ENCODE results near the gene GPI.

The GPI gene

GRCh38 chr19:34418300-34418699, 53.3 kb downstream of the GPI start:
- no peaks in the 10 kb centered on the region for H3K27me3 ChIP-seq (ENCODE audit: insufficient read depth, poor library complexity, severe bottlenecking)
- H3K4me3 ChIP-seq (replicated peaks; ENCODE audit: insufficient read depth, low read length), result no peak overlapping the region
- H3K27ac ChIP-seq (replicated peaks), result no peak overlapping the region
- TF ChIP-seq SPI1 (IDR thresholded peaks at IDR 0.05; ENCODE audit: borderline replicate concordance, low read depth), result no peak
- TF ChIP-seq, protein P1, sequence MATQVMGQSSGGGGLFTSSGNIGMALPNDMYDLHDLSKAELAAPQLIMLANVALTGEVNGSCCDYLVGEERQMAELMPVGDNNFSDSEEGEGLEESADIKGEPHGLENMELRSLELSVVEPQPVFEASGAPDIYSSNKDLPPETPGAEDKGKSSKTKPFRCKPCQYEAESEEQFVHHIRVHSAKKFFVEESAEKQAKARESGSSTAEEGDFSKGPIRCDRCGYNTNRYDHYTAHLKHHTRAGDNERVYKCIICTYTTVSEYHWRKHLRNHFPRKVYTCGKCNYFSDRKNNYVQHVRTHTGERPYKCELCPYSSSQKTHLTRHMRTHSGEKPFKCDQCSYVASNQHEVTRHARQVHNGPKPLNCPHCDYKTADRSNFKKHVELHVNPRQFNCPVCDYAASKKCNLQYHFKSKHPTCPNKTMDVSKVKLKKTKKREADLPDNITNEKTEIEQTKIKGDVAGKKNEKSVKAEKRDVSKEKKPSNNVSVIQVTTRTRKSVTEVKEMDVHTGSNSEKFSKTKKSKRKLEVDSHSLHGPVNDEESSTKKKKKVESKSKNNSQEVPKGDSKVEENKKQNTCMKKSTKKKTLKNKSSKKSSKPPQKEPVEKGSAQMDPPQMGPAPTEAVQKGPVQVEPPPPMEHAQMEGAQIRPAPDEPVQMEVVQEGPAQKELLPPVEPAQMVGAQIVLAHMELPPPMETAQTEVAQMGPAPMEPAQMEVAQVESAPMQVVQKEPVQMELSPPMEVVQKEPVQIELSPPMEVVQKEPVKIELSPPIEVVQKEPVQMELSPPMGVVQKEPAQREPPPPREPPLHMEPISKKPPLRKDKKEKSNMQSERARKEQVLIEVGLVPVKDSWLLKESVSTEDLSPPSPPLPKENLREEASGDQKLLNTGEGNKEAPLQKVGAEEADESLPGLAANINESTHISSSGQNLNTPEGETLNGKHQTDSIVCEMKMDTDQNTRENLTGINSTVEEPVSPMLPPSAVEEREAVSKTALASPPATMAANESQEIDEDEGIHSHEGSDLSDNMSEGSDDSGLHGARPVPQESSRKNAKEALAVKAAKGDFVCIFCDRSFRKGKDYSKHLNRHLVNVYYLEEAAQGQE (IDR thresholded peaks at IDR 0.05; ENCODE audit: insufficient replicate concordance, low read depth), result no peak
- no peak for TF ChIP-seq POLR2AphosphoS5 (IDR thresholded peaks at IDR 0.05; ENCODE audit: low read depth)
- TF ChIP-seq GABPA (IDR thresholded peaks at IDR 0.05; ENCODE audit: low read depth), result no peak
- TF ChIP-seq, protein P2, sequence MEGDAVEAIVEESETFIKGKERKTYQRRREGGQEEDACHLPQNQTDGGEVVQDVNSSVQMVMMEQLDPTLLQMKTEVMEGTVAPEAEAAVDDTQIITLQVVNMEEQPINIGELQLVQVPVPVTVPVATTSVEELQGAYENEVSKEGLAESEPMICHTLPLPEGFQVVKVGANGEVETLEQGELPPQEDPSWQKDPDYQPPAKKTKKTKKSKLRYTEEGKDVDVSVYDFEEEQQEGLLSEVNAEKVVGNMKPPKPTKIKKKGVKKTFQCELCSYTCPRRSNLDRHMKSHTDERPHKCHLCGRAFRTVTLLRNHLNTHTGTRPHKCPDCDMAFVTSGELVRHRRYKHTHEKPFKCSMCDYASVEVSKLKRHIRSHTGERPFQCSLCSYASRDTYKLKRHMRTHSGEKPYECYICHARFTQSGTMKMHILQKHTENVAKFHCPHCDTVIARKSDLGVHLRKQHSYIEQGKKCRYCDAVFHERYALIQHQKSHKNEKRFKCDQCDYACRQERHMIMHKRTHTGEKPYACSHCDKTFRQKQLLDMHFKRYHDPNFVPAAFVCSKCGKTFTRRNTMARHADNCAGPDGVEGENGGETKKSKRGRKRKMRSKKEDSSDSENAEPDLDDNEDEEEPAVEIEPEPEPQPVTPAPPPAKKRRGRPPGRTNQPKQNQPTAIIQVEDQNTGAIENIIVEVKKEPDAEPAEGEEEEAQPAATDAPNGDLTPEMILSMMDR (IDR thresholded peaks at IDR 0.05; ENCODE audit: insufficient read depth, low read length), result no peak
- DNase-seq (ENCODE audit: low read depth in 1 of 2, low spot score in 1 of 2), result no peak

DNA sequence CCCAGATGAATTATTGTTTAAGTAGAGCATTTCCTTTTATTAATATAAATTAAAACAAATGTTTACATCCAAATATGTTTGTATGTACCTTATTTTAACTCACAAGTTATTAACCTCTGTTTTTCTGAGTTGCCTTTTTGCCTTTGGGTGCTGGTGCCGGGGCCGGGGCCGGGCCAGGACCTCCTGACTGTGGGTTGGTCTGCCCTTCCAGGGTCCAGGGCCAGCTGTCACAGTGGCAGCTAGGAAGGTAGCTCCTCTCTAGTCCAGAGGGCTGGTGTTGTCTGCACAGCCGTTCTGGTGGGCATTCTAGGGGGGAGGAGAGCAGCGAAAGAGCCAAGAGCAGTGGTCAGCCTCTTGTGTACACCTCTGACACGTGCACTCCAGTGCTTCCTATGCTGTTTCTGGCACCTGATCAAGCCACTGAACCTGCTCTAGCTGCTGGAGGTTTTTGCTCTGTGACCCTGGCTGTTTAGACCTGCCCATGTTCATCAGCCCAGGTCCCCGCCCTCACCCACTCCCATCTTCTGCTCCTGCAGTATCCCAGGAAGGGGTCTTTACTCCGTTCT, 61.2 kb downstream of the GPI start:
- no peak overlapping the region for H3K27ac ChIP-seq (replicated peaks)
- DNase-seq (ENCODE audit: low read depth in 1 of 2, low spot score in 1 of 2), result no peak
- no peak overlapping the region for H3K4me3 ChIP-seq (replicated peaks; ENCODE audit: insufficient read depth, low read length)
- no peaks in the 10 kb centered on the region for H3K27me3 ChIP-seq (ENCODE audit: insufficient read depth, poor library complexity, severe bottlenecking)
- no peak for TF ChIP-seq SPI1 (IDR thresholded peaks at IDR 0.05; ENCODE audit: borderline replicate concordance, low read depth)
- TF ChIP-seq, protein P1 (IDR thresholded peaks at IDR 0.05; ENCODE audit: insufficient replicate concordance, low read depth), result no peak
- TF ChIP-seq, protein P2 (IDR thresholded peaks at IDR 0.05; ENCODE audit: insufficient read depth, low read length), result no peak
- no peak for TF ChIP-seq POLR2AphosphoS5 (IDR thresholded peaks at IDR 0.05; ENCODE audit: low read depth)
- no peak for TF ChIP-seq GABPA (IDR thresholded peaks at IDR 0.05; ENCODE audit: low read depth)

DNA sequence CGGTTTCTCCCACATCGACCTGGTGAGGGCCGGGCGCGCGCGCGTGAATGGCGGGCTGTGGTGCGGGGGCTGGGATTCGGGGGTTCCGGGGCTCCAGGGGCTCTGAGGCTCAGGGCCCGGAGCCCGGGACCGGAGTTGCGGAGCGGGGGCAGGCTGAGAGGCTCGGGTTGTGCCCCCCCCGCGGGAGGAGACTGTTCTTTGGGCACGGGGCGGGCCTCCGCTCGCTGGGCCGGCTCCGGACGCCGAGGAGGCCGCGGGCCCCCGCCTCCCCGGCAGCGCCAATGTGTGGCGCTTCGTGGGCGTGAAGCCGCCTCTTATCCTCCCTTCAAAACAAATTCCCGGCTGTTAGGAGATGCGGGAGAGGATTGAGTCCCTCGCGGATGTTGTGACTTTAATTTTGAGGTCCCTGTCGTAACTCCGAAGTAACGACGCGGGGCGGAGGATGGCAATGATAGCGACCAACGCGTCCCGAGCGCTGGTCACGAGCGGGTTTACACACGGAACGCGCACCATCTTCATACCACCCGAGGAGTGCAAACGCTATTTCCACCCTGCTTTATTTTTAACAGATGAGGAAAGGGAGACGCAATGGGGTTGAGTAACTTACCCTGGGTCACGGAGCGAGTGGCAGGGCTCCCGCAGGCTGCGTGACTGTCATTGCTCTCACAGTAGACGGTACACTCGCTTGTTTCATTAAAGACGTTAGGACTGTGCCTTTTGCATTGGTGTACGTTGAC, 63.7 kb downstream of the GPI start:
- Histone ChIP-seq H3K27ac (replicated peaks) (peak overlapping the region; percentile 93), H3K27me3 (ENCODE audit: insufficient read depth, poor library complexity, severe bottlenecking) (no peaks in the 10 kb centered on the region), H3K4me3 (replicated peaks; ENCODE audit: insufficient read depth, low read length) (peak overlapping the region; percentile 68)
- TF ChIP-seq POLR2AphosphoS5 (IDR thresholded peaks at IDR 0.05; ENCODE audit: low read depth) (no peak), GABPA (IDR thresholded peaks at IDR 0.05; ENCODE audit: low read depth) (no peak), SPI1 (IDR thresholded peaks at IDR 0.05; ENCODE audit: borderline replicate concordance, low read depth) (no peak)
- TF ChIP-seq, protein P1 (IDR thresholded peaks at IDR 0.05; ENCODE audit: insufficient replicate concordance, low read depth), result no peak
- TF ChIP-seq, protein P2 (IDR thresholded peaks at IDR 0.05; ENCODE audit: insufficient read depth, low read length), result no peak
- peak in 1 of 2 experiments; percentile 63 for DNase-seq (ENCODE audit: low read depth in 1 of 2, low spot score in 1 of 2)
